DMS53 treated with DMSO at 0.1 percent for 48 hours (cell line): ENCODE results near the gene PDE6D.

ENCODE experiments used
- DNase-seq: peaks from one replicate; lab custom pipeline; 2025; ENCODE audit not compliant: unreplicated experiment; lab: John Stamatoyannopoulos, UW

The PDE6D gene

DNA sequence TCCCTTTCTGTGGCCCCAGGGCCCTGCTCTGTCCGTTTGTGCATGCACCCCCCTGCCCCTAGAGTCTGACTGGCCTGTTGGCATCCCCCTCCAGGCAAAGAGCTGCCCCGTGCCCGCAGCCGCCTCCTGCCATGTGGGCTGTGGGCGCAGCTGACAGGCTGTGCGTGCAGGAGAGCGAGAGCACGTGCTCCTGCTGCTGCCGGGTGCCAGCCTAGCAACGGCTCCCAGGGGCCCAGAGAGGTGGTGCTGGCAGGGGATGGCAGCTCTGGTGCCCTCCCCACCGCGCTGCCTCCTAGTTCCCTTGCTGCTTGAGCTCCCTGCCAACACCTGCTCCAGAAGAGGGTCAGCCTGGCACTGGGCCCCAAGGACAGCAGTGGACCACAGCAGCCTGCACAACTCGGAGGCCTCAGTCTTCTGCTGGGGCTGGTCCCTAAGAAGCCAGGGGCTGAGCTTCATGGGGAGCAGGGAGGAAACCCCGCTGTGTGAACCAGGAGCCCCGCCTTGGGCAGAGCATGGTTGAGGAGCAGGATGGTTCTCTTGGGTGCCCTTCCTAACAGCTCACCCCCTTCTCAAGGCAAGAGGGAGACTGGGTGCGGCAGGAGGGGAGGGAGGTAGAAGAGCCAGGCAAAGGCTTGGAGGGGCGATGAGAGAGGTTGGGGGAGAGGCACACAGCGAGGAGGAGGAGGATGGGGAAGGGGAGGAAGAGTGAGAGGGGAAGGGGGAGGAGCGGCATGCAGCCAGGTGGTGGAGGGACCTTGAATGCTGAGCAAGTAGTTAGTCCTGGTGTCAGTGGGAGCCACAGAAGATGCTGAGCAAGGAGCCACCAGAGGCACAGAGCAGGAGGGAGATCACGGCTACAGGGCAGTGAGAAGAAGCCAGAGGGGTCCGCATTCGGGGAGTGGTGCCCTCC, 96.5 kb downstream of the PDE6D start:
- no peak for DNase-seq

DNA sequence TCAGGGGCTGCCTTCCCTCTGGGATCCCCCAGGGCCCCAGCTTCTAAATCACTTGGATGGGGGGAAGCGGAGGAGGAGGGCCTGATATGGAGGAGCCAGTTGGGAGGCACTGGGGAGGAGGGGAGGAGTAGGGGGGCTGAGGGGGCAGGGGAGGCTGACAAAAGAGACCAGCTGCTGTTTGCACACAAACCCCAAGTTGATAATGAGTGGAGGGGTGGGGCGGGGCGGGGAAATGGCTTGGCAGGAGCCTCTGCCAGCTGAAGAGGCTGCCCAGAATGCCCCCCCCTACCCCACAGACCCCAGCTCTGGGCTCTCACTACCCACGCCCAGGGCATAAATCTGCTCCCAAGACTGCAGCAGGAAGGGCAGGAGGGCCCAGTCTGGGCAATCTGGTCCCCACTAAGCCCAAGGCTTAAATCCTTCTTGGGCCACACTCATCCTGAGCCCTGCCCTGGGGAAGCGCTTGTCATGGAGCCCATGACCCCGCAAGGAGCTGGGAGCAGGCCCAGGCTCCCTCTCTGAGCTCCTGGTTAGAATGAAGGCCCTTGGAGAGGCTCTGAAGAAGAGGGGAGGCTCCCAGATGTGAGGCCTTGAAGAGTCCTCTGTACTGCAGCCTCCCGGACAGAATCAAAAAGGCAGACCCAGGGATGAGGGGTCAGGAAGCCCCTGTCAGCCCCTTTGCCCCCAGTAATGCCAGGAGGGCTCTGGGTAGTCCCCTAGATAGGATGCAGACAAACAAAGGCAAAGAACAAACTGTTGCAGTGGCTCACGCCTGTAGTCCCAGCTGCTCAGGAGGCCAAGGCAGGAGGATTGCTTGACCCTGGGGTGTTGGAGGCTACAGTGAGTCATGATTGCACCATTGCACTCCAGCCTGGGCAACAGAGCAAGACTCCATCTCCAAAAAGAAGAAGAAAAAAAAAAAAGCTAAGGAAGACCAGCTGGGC, 97.5 kb downstream of the PDE6D start:
- no peak for DNase-seq

DNA sequence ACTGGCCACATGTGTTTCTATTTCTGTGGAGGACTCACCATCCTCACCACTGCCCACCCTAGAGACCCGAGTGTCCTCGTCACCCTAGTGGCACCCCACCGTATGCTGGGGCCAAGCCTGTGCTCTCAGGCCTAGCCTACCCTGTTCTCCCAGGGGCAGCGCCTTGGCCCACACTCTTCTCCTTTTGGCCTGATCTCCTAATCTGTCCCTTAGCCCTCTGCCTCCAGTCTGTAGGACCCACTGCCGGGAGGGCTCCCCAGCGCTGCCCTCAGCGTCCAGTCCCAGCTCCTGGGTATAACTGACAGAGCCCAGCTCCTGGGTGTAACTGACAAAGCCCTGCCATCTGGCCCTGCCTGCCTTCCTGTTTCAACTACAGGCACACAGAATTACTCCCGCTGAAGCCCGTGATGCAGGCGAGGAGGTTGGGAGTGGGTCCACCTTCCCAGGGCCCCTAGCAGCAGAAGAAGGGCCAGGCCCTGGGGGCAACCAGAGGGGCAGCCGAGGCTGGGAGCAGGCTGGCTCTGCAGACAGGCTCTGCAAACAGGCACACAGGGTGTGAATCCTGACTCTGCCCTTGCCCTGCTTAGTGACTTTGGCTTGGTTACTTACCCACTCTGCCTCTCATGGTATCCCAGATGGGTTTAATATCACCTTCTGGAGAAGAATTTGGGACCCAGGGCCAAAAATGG, 98.3 kb downstream of the PDE6D start:
- DNase-seq, result no peak
